G401.6 (cell line): ENCODE data around the gene ACOX3.

ENCODE experiments used
- FAIRE-seq: peaks from 2 replicates; lab custom pipeline; 2012; peaks lifted over from hg19 to GRCh38; lab: Jason Lieb, UNC

ACOX3 gene

DNA sequence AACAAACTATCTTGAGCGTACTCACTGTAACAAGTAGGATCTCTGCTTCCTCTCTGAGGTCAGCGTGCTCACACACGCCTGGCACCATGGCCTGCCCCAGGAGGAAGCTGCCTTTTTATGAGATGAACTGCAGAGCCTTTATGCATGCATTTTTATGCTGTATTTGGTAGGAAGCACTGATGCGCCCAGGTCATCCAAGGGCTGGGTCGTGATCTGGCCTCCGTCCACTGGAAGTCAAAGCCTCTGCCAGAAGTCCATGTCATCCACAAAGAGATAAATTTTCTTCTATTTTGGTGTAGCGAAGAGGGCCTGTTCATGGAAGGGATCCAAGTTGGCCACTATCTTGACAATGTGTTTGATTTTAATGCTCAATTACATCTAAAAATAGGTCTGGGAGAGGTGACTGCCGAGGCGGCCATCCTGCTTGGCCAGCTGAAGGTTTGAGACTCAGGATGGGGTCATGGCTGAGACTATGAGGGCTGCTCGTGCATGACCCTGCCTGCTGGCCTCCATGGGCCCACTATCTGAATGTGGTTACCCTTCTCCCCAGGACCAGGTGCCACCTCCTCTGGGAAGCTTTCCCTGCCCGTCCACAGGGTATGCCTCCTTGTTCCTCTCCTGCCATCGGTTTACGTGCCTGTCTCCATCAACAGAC is 120.7 kb downstream of the ACOX3 start:
- FAIRE-seq = no peak

DNA sequence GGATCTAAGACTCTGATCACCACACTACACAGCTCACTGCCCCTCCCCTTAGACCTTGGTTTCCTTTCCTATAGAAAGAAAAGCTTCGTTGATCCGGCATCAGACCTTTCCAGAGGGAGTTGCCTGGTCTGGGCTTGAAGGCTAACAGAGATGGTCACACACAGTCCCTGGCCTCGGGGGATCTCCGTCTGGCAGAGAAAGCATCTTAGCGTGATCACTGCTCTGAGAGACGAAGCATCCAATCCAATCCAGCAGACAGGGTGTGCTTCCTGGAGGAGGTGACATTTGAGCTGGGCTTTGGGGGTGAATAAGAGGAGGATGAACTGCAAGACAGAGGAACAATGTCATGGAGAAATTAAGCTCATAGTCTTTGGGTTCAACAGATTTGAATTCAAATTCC is 121.5 kb downstream of the ACOX3 start:
- no peak for FAIRE-seq

- no peak for FAIRE-seq
These were observed 122.0 kb downstream of the ACOX3 start for GRCh38 chr4:8318509-8318908.

- no peak for FAIRE-seq
These were observed 123.0 kb downstream of the ACOX3 start for GRCh38 chr4:8317474-8317873.

DNA sequence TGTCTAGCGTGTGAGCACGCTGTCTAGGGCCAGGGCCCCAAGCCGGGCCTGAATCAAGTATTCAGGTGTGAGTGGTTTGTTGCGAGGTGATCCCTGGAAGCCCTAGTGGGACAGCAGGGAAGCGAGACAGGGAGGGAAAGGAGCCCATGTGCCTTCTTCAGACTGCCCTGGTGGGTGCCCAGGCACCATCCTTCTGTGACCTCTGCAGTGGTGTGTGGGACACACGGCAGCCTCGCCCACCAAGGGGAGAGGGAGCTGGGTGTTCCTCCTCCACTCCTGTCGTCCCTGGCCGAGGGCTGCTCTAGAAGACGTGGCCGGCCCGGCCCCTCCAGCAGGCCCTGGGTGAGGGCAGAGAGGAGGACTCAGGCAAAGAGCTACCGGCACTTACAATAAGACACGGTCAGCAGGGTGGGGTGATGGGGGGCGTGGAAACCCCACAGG is 123.6 kb downstream of the ACOX3 start:
- FAIRE-seq = no peak
